Activated T-helper 2 cell treated with anti-CD3 and anti-CD28 coated beads, Interferon-gamma antibody, Interleukin-2, Interleukin-4, amounts not matched to agents 10 μg/mL and 5 μg/mL and 100 μg/mL, durations not matched to agents 14 hours and 24 hours and 36 hours (primary cell): Measurements from ENCODE around the gene CCDC92. TPM values are rescaled to one million over a fixed set of nuclear protein-coding genes. Genes with fewer than 3 reads are reported as not detected.

Source experiments
- DNase-seq: peaks from one replicate; pipeline ENCODE4 v3.0.0; 2021; ENCODE audit warnings: low spot score
- H3K27ac Mint-ChIP-seq: one replicate; pipeline ENCODE4 v1.8.0; 2021; ENCODE audit warnings: mixed read lengths
- H3K27me3 Mint-ChIP-seq: one replicate; pipeline ENCODE4 v1.8.0; 2021; ENCODE audit warnings: low read depth, mixed read lengths
- H3K36me3 Mint-ChIP-seq: one replicate; pipeline ENCODE4 v1.8.0; 2021; ENCODE audit warnings: low read depth, mixed read lengths
- H3K4me1 Mint-ChIP-seq: one replicate; pipeline ENCODE4 v1.8.0; 2021; ENCODE audit warnings: low read depth, mixed read lengths
- H3K4me3 Mint-ChIP-seq: one replicate; pipeline ENCODE4 v1.8.0; 2021; ENCODE audit warnings: low read depth, mild to moderate bottlenecking, moderate library complexity, mixed read lengths
- H3K9me3 Mint-ChIP-seq: one replicate; pipeline ENCODE4 v1.8.0; 2021; ENCODE audit warnings: mixed read lengths
- intact Hi-C: fragments of 100-400 bp; cut with micrococcal nuclease; formaldehyde crosslinking; loops from one replicate; pipeline ENCODE4 v1.15.1; 2023
- total RNA-seq: library from RNA; stranded (reverse); gene quantifications from 2 replicates; pipeline ENCODE4 v1.2.3, GENCODE V29; 2022

The CCDC92 gene
- total RNA-seq, 1 donor from 2014 or later = 11.8 TPM

GRCh38 chr12:123997908-123998307 lies 25.3 kb upstream of the CCDC92 start:
- intact Hi-C loops = no loop called here
- Mint-ChIP-seq H3K27me3 (no peaks in the 10 kb centered on the region), H3K4me3 (no peak overlapping the region), H3K4me1 (peaks cover 29% of the 10 kb centered on the region), H3K27ac (no peak overlapping the region), H3K36me3 (peaks cover 13% of the 10 kb centered on the region), H3K9me3 (no peaks in the 10 kb centered on the region)
- DNase-seq = no peak

GRCh38 chr12:123997033-123997822 lies 24.6 kb upstream of the CCDC92 start:
- Mint-ChIP-seq H3K4me1 (peaks cover 29% of the 10 kb centered on the region), H3K9me3 (no peaks in the 10 kb centered on the region), H3K27me3 (no peaks in the 10 kb centered on the region), H3K4me3 (no peak overlapping the region), H3K36me3 (peaks cover 15% of the 10 kb centered on the region), H3K27ac (no peak overlapping the region)
- DNase-seq = no peak
- intact Hi-C loops = no loop called here

- DNase-seq = no peak
- Mint-ChIP-seq H3K4me3 (no peak overlapping the region), H3K27me3 (no peaks in the 10 kb centered on the region), H3K9me3 (no peaks in the 10 kb centered on the region), H3K27ac (no peak overlapping the region), H3K4me1 (peaks cover 29% of the 10 kb centered on the region), H3K36me3 (peaks cover 19% of the 10 kb centered on the region)
- intact Hi-C loops = no loop called here
These were observed 23.9 kb upstream of the CCDC92 start for GRCh38 chr12:123996581-123996980.

GRCh38 chr12:123995023-123995748 lies 22.6 kb upstream of the CCDC92 start:
- no peak overlapping the region for H3K27ac Mint-ChIP-seq
- peaks cover 28% of the 10 kb centered on the region for H3K36me3 Mint-ChIP-seq
- no peak for DNase-seq
- H3K27me3 Mint-ChIP-seq = no peaks in the 10 kb centered on the region
- no peak overlapping the region for H3K4me3 Mint-ChIP-seq
- intact Hi-C loops = no loop called here
- H3K4me1 Mint-ChIP-seq = peaks cover 34% of the 10 kb centered on the region
- no peaks in the 10 kb centered on the region for H3K9me3 Mint-ChIP-seq

- Mint-ChIP-seq H3K27ac (no peak overlapping the region), H3K4me3 (no peak overlapping the region)
These were observed 19.6 kb upstream of the CCDC92 start for GRCh38 chr12:123992118-123992825.

GRCh38 chr12:123991372-123991951 lies 18.8 kb upstream of the CCDC92 start:
- H3K27ac Mint-ChIP-seq = no peak overlapping the region
- H3K27me3 Mint-ChIP-seq = no peaks in the 10 kb centered on the region
- H3K4me1 Mint-ChIP-seq = peaks cover 23% of the 10 kb centered on the region
- intact Hi-C loops = no loop called here
- no peak overlapping the region for H3K4me3 Mint-ChIP-seq
- DNase-seq = no peak
- no peaks in the 10 kb centered on the region for H3K9me3 Mint-ChIP-seq
- H3K36me3 Mint-ChIP-seq = peaks cover 43% of the 10 kb centered on the region

More at GRCh38 chr12:123992118-123992825, 19.6 kb upstream of the CCDC92 start:
- DNase-seq = no peak
- Mint-ChIP-seq H3K4me1 (peaks cover 27% of the 10 kb centered on the region), H3K27me3 (no peaks in the 10 kb centered on the region), H3K36me3 (peaks cover 43% of the 10 kb centered on the region), H3K9me3 (no peaks in the 10 kb centered on the region)
- intact Hi-C loops = no loop called here

GRCh38 chr12:123990511-123990910 lies 17.9 kb upstream of the CCDC92 start:
- H3K27me3 Mint-ChIP-seq = no peaks in the 10 kb centered on the region
- DNase-seq = no peak
- intact Hi-C loops = no loop called here
- H3K36me3 Mint-ChIP-seq = peaks cover 39% of the 10 kb centered on the region
- H3K4me1 Mint-ChIP-seq = peaks cover 14% of the 10 kb centered on the region
- no peak overlapping the region for H3K27ac Mint-ChIP-seq
- H3K4me3 Mint-ChIP-seq = no peak overlapping the region
- no peaks in the 10 kb centered on the region for H3K9me3 Mint-ChIP-seq

- peaks cover 37% of the 10 kb centered on the region for H3K36me3 Mint-ChIP-seq
These were observed 17.1 kb upstream of the CCDC92 start for GRCh38 chr12:123989753-123990152.

GRCh38 chr12:123989168-123989567 lies 16.5 kb upstream of the CCDC92 start:
- DNase-seq = no peak
- intact Hi-C loops = no loop called here
- Mint-ChIP-seq H3K9me3 (no peaks in the 10 kb centered on the region), H3K4me1 (peaks cover 13% of the 10 kb centered on the region), H3K27ac (no peak overlapping the region), H3K4me3 (no peak overlapping the region), H3K36me3 (peaks cover 37% of the 10 kb centered on the region), H3K27me3 (no peaks in the 10 kb centered on the region)

More at GRCh38 chr12:123989753-123990152, 17.1 kb upstream of the CCDC92 start:
- Mint-ChIP-seq H3K9me3 (no peaks in the 10 kb centered on the region), H3K27ac (no peak overlapping the region), H3K27me3 (no peaks in the 10 kb centered on the region), H3K4me1 (peaks cover 13% of the 10 kb centered on the region), H3K4me3 (no peak overlapping the region)
- intact Hi-C loops = no loop called here
- no peak for DNase-seq

- H3K4me1 Mint-ChIP-seq = peaks cover 17% of the 10 kb centered on the region
- no peaks in the 10 kb centered on the region for H3K9me3 Mint-ChIP-seq
- H3K4me3 Mint-ChIP-seq = no peak overlapping the region
- intact Hi-C loops = no loop called here
- no peak overlapping the region for H3K27ac Mint-ChIP-seq
- H3K27me3 Mint-ChIP-seq = no peaks in the 10 kb centered on the region
- H3K36me3 Mint-ChIP-seq = peaks cover 35% of the 10 kb centered on the region
- DNase-seq = no peak
These were observed 14.4 kb upstream of the CCDC92 start for GRCh38 chr12:123987022-123987421.

GRCh38 chr12:123986374-123986965 lies 13.8 kb upstream of the CCDC92 start:
- Mint-ChIP-seq H3K4me3 (no peak overlapping the region), H3K27ac (no peak overlapping the region), H3K9me3 (no peaks in the 10 kb centered on the region), H3K4me1 (peaks cover 17% of the 10 kb centered on the region), H3K36me3 (peaks cover 32% of the 10 kb centered on the region), H3K27me3 (no peaks in the 10 kb centered on the region)
- intact Hi-C loops = no loop called here
- no peak for DNase-seq

- Mint-ChIP-seq H3K27ac (no peak overlapping the region), H3K4me1 (peaks cover 12% of the 10 kb centered on the region), H3K9me3 (no peaks in the 10 kb centered on the region), H3K36me3 (peaks cover 20% of the 10 kb centered on the region), H3K27me3 (no peaks in the 10 kb centered on the region), H3K4me3 (no peak overlapping the region)
- intact Hi-C loops = loop anchor here (1.0 kb wide), 1 partner anchor 80 kb away; no protein-coding TSS in a partner anchor
- DNase-seq = no peak
These were observed 12.3 kb upstream of the CCDC92 start for GRCh38 chr12:123984903-123985302.
